B cell (primary cell): ENCODE data around the gene RAB3D. TPM values are rescaled to one million over a fixed set of nuclear protein-coding genes. Genes with fewer than 3 reads are reported as not detected.

ENCODE experiments used
- ATAC-seq: fragments of 200-7000 bp; cut with Tn5 transposase; one replicate; pipeline ENCODE4 v1.10.0; 2021; ENCODE audit warnings: low read depth, mild to moderate bottlenecking, moderate number of reproducible peaks, moderate library complexity
- CTCF ChIA-PET: fragments of 350-600 bp; sonication (Branson Sonifier 250); formaldehyde crosslinking; loops from one replicate; lab custom pipeline; 2021; ENCODE audit warnings: antibody characterized with exemption, inconsistent platforms; lab: Charles Lee
- POLR2A ChIA-PET: fragments of 350-600 bp; sonication (Branson Sonifier 250); formaldehyde crosslinking; loops from one replicate; lab custom pipeline; 2021; ENCODE audit warnings: antibody characterized with exemption; lab: Charles Lee
- DNase-seq: peaks from one replicate; pipeline ENCODE4 v3.0.0; 2013
- H2AFZ ChIP-seq: 2 replicates; pipeline ENCODE4 v1.6.1; 2012; ENCODE audit warnings: mild to moderate bottlenecking, low read depth, low read length; ENCODE audit not compliant: insufficient read depth, poor library complexity, severe bottlenecking
- H3K27ac ChIP-seq, 2 donors: 1 replicate in 1 of 2; 2 replicates in 1 of 2; pipeline ENCODE4 v1.5.1; 2012 to 2013; ENCODE audit warnings: low read length in 2 of 2, mild to moderate bottlenecking in 2 of 2, moderate library complexity in 1 of 2
- H3K27me3 ChIP-seq, 4 experiments: fragments of 200-600 bp in 1 of 4; sonication (generic) in 1 of 4; replicated peaks in 1 of 4; 1 replicate in 2 of 4; 2 replicates in 2 of 4; pipeline versions ENCODE4 v1.6.1 to v1.7.0; 2013 to 2016; ENCODE audit warnings: low read length in 3 of 4, mild to moderate bottlenecking in 2 of 4, mixed read lengths in 1 of 4, moderate library complexity in 1 of 4; ENCODE audit not compliant: insufficient read depth in 4 of 4, control insufficient read depth in 3 of 4; ENCODE audit errors: control extremely low read depth in 1 of 4
- H3K36me3 ChIP-seq, 2 experiments: replicated peaks in 1 of 2; 1 replicate in 1 of 2; 2 replicates in 1 of 2; pipeline versions ENCODE4 v1.6.1 to v1.7.1; 2013; ENCODE audit warnings: low read length in 1 of 2; ENCODE audit not compliant: insufficient read depth in 2 of 2, control insufficient read depth in 1 of 2; ENCODE audit errors: control extremely low read depth in 1 of 2, extremely low read depth in 1 of 2
- H3K4me1 ChIP-seq, 2 donors: fragments of 200-600 bp in 1 of 2; sonication (generic) in 1 of 2; 1 replicate in 1 of 2; 2 replicates in 1 of 2; pipeline versions ENCODE4 v1.5.1 to v1.6.1; 2013 to 2017; ENCODE audit warnings: low read length in 2 of 2; ENCODE audit not compliant: control insufficient read depth in 2 of 2, insufficient read depth in 2 of 2
- H3K4me2 ChIP-seq: replicated peaks from 2 replicates; pipeline ENCODE3; 2012; ENCODE audit warnings: mild to moderate bottlenecking, low read depth, low read length; ENCODE audit not compliant: poor library complexity, severe bottlenecking
- H3K4me3 ChIP-seq, 5 experiments: fragments of 200-600 bp in 1 of 5; sonication (generic) in 1 of 5; 1 replicate in 3 of 5; 2 replicates in 2 of 5; pipeline versions ENCODE4 v1.5.1 to v1.7.0; 2011 to 2016; ENCODE audit warnings: low read length in 4 of 5, mild to moderate bottlenecking in 4 of 5, low read depth in 2 of 5, control low read depth in 1 of 5, moderate library complexity in 1 of 5; ENCODE audit not compliant: insufficient read depth in 1 of 5; ENCODE audit errors: control extremely low read depth in 1 of 5, extremely low read depth in 1 of 5
- H3K79me2 ChIP-seq: fragments of 200-600 bp; sonication (generic); one replicate; pipeline ENCODE4 v1.6.0; 2016; ENCODE audit warnings: low read length; ENCODE audit not compliant: control insufficient read depth, insufficient read depth
- H3K9ac ChIP-seq: fragments of 200-600 bp; sonication (generic); 2 replicates; pipeline ENCODE4 v1.6.1; 2017; ENCODE audit warnings: mild to moderate bottlenecking, low read length, moderate library complexity
- H3K9me3 ChIP-seq, 3 donors: one replicate each; pipeline versions ENCODE4 v1.6.1 to v1.7.1; 2013; ENCODE audit warnings: low read length in 2 of 3; ENCODE audit not compliant: control insufficient read depth in 2 of 3, insufficient read depth in 1 of 3; ENCODE audit errors: control extremely low read depth in 1 of 3
- H4K20me1 ChIP-seq: 2 replicates; pipeline ENCODE4 v1.6.0; 2012; ENCODE audit warnings: mild to moderate bottlenecking, low read length; ENCODE audit not compliant: insufficient read depth, control insufficient read depth, poor library complexity, severe bottlenecking
- H3K27ac Mint-ChIP-seq: one replicate; pipeline ENCODE4 v1.8.0; 2021; ENCODE audit warnings: mixed read lengths
- H3K27me3 Mint-ChIP-seq: one replicate; pipeline ENCODE4 v1.8.0; 2021; ENCODE audit warnings: mixed read lengths
- H3K4me1 Mint-ChIP-seq: one replicate; pipeline ENCODE4 v1.8.0; 2021; ENCODE audit warnings: mixed read lengths
- H3K4me3 Mint-ChIP-seq: one replicate; pipeline ENCODE4 v1.8.0; 2021; ENCODE audit warnings: mixed read lengths
- H3K9me3 Mint-ChIP-seq: one replicate; pipeline ENCODE4 v1.8.0; 2022; ENCODE audit warnings: mixed read lengths; ENCODE audit not compliant: insufficient read depth
- CTCF ChIP-seq: fragments of 200-600 bp; IDR thresholded peaks from one replicate; pipeline ENCODE4 v1.8.0; 2022; ENCODE audit warnings: antibody characterized with exemption, mild to moderate bottlenecking
- EZH2 ChIP-seq: IDR thresholded peaks from 2 replicates; pipeline ENCODE4 v1.6.1; 2012; ENCODE audit warnings: borderline replicate concordance, low read depth, mild to moderate bottlenecking, moderate library complexity, low read length; ENCODE audit not compliant: insufficient read depth, poor library complexity, severe bottlenecking
- WGBS: methylation state at CpG from one replicate; pipeline ENCODE4 v1.1.5; 2013; ENCODE audit warnings: missing lambda C conversion rate; ENCODE audit not compliant: insufficient coverage; 5-methylcytosine and 5-hydroxymethylcytosine counted together
- intact Hi-C: fragments of 100-400 bp; cut with micrococcal nuclease; formaldehyde crosslinking; loops from one replicate; pipeline ENCODE4 v1.10.0; 2022
- polyA plus RNA-seq: library from polyadenylated mRNA; depleted of rRNA; stranded (reverse); fragments of >200 nt; gene quantifications from 2 replicates; pipeline ENCODE4 v1.2.3, GENCODE V29; 2012
- total RNA-seq, 2 donors: library from RNA; stranded (reverse); fragments of 120-200 nt in 1 of 2; gene quantifications; 1 replicate in 1 of 2; 2 replicates in 1 of 2; pipeline versions ENCODE4 v1.2.3 to v1.2.4, GENCODE V29; 2013 to 2022

Gene RAB3D
- total and polyA plus RNA-seq, 2 donors (not counting 1 experiment from before 2014, with no cell fraction given): 5.3 to 8.9 TPM

DNA sequence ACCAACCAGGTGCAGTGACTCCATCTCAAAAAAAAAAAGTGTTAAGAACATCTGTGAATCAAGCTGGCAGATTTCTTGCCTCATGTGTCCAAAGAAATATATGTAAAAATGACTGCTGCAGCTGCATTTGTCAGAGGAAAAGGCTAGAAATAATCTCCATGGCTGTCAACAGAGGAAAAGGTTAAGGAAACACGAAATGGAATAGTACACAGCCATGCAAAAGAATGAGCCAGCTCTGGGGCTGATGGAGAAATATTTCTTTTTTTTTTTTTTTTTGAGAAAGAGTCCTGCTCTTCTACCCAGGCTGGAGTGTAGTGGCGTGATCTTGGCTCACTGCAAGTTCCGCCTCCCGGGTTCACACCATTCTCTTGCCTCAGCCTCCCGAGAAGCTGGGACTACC, 6.6 kb downstream of the RAB3D start:
- 100% methylated on average over 3 of the region's 5 CpGs for WGBS
- Histone ChIP-seq H3K9me3 (peaks cover 0 to 13% (median 0%) of the 10 kb centered on the region in 3 donors), H3K9ac (no peak overlapping the region), H2AFZ (no peak overlapping the region), H4K20me1 (no peaks in the 10 kb centered on the region), H3K4me2 (no peak overlapping the region), H3K27ac (no peak overlapping the region), H3K4me1 (no peaks in the 10 kb centered on the region), H3K27me3 (no peaks in the 10 kb centered on the region), H3K79me2 (no peaks in the 10 kb centered on the region), H3K4me3 (no peak overlapping the region), H3K36me3 (peaks cover 6 to 8% of the 10 kb centered on the region in 2 experiments)
- POLR2A ChIA-PET: no interaction called here
- no peak for ATAC-seq
- TF ChIP-seq CTCF (no peak), EZH2 (no peak)
- Mint-ChIP-seq H3K9me3 (no peaks in the 10 kb centered on the region), H3K27ac (no peak overlapping the region), H3K4me1 (peaks cover 6% of the 10 kb centered on the region), H3K27me3 (no peaks in the 10 kb centered on the region), H3K4me3 (no peak overlapping the region)
- intact Hi-C loops: no loop called here
- CTCF ChIA-PET: interaction anchor here (1.7 kb wide), 1 partner anchor 10 kb away, joined by 4 read pairs; no protein-coding TSS in a partner anchor
- no peak for DNase-seq

DNA sequence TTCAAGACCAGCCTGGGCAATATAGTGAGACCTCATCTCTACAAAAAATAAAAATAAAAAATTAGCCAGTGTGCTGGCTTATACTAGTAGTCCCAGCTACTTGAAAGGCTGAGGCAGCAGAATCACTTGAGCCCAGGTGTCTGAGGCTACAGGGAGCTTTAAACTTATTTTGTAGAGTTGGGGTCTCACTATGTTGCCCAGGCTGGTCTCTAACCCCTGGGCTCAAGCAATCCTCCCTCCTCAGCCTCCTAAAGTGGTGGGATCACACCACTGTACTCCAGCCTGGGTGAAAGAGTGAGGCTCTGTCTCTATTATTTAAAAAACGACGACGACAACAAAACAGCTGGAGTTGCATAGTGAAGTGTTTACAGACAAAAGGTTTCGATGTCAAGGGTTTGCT, 8.0 kb downstream of the RAB3D start:
- ChIA-PET POLR2A (no interaction called here), CTCF (interaction anchor here (1.7 kb wide), 1 partner anchor 9 kb away, joined by 4 read pairs; no protein-coding TSS in a partner anchor)
- no peak overlapping the region for H3K4me3 ChIP-seq
- no peaks in the 10 kb centered on the region for H3K79me2 ChIP-seq
- Mint-ChIP-seq H3K4me1 (no peaks in the 10 kb centered on the region), H3K27me3 (no peaks in the 10 kb centered on the region), H3K27ac (no peak overlapping the region), H3K4me3 (no peak overlapping the region), H3K9me3 (no peaks in the 10 kb centered on the region)
- H3K36me3 ChIP-seq: peaks cover 6 to 8% of the 10 kb centered on the region in 2 experiments
- DNase-seq: no peak
- intact Hi-C loops: no loop called here
- no peak for ATAC-seq
- no peaks in the 10 kb centered on the region for H3K4me1 ChIP-seq
- peaks cover 0 to 13% (median 0%) of the 10 kb centered on the region in 3 donors for H3K9me3 ChIP-seq
- no peak overlapping the region for H2AFZ ChIP-seq
- no peak overlapping the region for H3K9ac ChIP-seq
- no peak for TF ChIP-seq CTCF
- TF ChIP-seq EZH2: no peak
- no peak overlapping the region for H3K4me2 ChIP-seq
- H3K27ac ChIP-seq: no peak overlapping the region
- WGBS: 100% methylated on average over 3 of the region's 4 CpGs
- no peaks in the 10 kb centered on the region for H3K27me3 ChIP-seq
- H4K20me1 ChIP-seq: no peaks in the 10 kb centered on the region
